Neural progenitor cell (in vitro differentiated cells): ENCODE results near the gene GTPBP10. TPM values are rescaled to one million over a fixed set of nuclear protein-coding genes. Genes with fewer than 3 reads are reported as not detected.

ENCODE experiments used
- DNase-seq: peaks from one replicate; pipeline ENCODE4 v3.0.0-alpha.2; 2016; ENCODE audit warnings: low spot score
- H2AFZ ChIP-seq: fragments of 200-600 bp; sonication (generic); replicated peaks from 2 replicates; pipeline ENCODE4 v1.6.1; 2016; ENCODE audit warnings: antibody characterized with exemption
- H3F3A ChIP-seq: fragments of 200-600 bp; sonication (generic); 2 replicates; pipeline ENCODE4 v1.6.1; 2016; ENCODE audit warnings: antibody characterized with exemption, low read depth
- H3K27ac ChIP-seq: fragments of 200-600 bp; sonication (generic); 2 replicates; pipeline ENCODE4 v1.5.1; 2016; ENCODE audit warnings: mild to moderate bottlenecking
- H3K27me3 ChIP-seq: fragments of 200-600 bp; sonication (generic); 2 replicates; pipeline ENCODE4 v1.6.1; 2016; ENCODE audit warnings: mild to moderate bottlenecking, moderate library complexity
- H3K36me3 ChIP-seq: fragments of 200-600 bp; sonication (generic); 2 replicates; pipeline ENCODE4 v1.5.1; 2016
- H3K4me1 ChIP-seq: fragments of 200-600 bp; sonication (generic); 2 replicates; pipeline ENCODE4 v1.6.1; 2016; ENCODE audit warnings: mixed run types
- H3K4me2 ChIP-seq: fragments of 200-600 bp; sonication (generic); 2 replicates; pipeline ENCODE4 v1.6.1; 2016
- H3K4me3 ChIP-seq: fragments of 200-600 bp; sonication (generic); 2 replicates; pipeline ENCODE4 v1.5.1; 2016
- H3K79me2 ChIP-seq: fragments of 200-600 bp; sonication (generic); 2 replicates; pipeline ENCODE4 v1.6.1; 2016; ENCODE audit warnings: low read depth
- H3K9ac ChIP-seq: fragments of 200-600 bp; sonication (generic); 2 replicates; pipeline ENCODE4 v1.6.1; 2016
- H3K9me3 ChIP-seq: fragments of 200-600 bp; sonication (generic); 2 replicates; pipeline ENCODE4 v1.5.1; 2016; ENCODE audit warnings: low read depth
- H4K20me1 ChIP-seq: fragments of 200-600 bp; sonication (generic); 2 replicates; pipeline ENCODE4 v1.6.1; 2016; ENCODE audit warnings: low read depth
- H3K27ac Mint-ChIP-seq: 3 replicates; pipeline ENCODE4 v1.8.0; 2021; ENCODE audit warnings: mixed read lengths
- H3K27me3 Mint-ChIP-seq: 2 replicates; pipeline ENCODE4 v1.8.0; 2022; ENCODE audit warnings: low read depth, mild to moderate bottlenecking, inconsistent platforms, moderate library complexity, mixed read lengths; ENCODE audit not compliant: insufficient read depth
- H3K36me3 Mint-ChIP-seq: 3 replicates; pipeline ENCODE4 v1.8.0; 2021; ENCODE audit warnings: mixed read lengths
- H3K4me1 Mint-ChIP-seq: 3 replicates; pipeline ENCODE4 v1.8.0; 2021; ENCODE audit warnings: mixed read lengths
- H3K4me3 Mint-ChIP-seq: 3 replicates; pipeline ENCODE4 v1.8.0; 2021; ENCODE audit warnings: mild to moderate bottlenecking, moderate library complexity, mixed read lengths
- H3K9me3 Mint-ChIP-seq: 3 replicates; pipeline ENCODE4 v1.8.0; 2020; ENCODE audit warnings: mixed read lengths
- EZH2 ChIP-seq: fragments of 200-600 bp; sonication (generic); IDR thresholded peaks from 2 replicates; pipeline ENCODE4 v1.6.1; 2017; ENCODE audit warnings: antibody characterized with exemption, mild to moderate bottlenecking, moderate library complexity
- EZH2phosphoT487 ChIP-seq: fragments of 200-600 bp; sonication (generic); IDR thresholded peaks from 2 replicates; pipeline ENCODE4 v1.6.1; 2017; ENCODE audit warnings: antibody characterized with exemption
- total RNA-seq: library from RNA; depleted of rRNA; stranded (reverse); fragments of >200 nt; gene quantifications from 2 replicates; pipeline ENCODE4 v1.2.3, GENCODE V29; 2015; ENCODE audit warnings: low replicate concordance
- TF ChIP-seq, protein P1 (sequence below): fragments of 200-600 bp; sonication (generic); IDR thresholded peaks from 2 replicates; pipeline ENCODE4 v1.5.1; 2017; ENCODE audit warnings: antibody characterized with exemption, mild to moderate bottlenecking

Gene GTPBP10
- 14.5 and 29.9 TPM in 2 replicates for total RNA-seq

- peaks cover 14% of the 10 kb centered on the region for H3K4me1 Mint-ChIP-seq
- H3K27ac Mint-ChIP-seq: peak within 1 kb of the TSS; percentile 86
- Histone ChIP-seq H3K36me3 (no peaks in the 10 kb centered on the region), H3K4me2 (peak within 1 kb of the TSS; percentile 85), H3K9me3 (no peaks in the 10 kb centered on the region), H3F3A (peaks cover 6% of the 10 kb centered on the region), H3K27ac (no peak within 1 kb of the TSS), H2AFZ (peak within 1 kb of the TSS; percentile 94), H3K27me3 (no peaks in the 10 kb centered on the region), H3K4me1 (no peaks in the 10 kb centered on the region), H3K79me2 (peaks cover 46% of the 10 kb centered on the region), H4K20me1 (no peaks in the 10 kb centered on the region), H3K9ac (peak within 1 kb of the TSS; percentile 84), H3K4me3 (peak within 1 kb of the TSS; percentile 77)
- H3K9me3 Mint-ChIP-seq: no peaks in the 10 kb centered on the region
- TF ChIP-seq, protein P1, sequence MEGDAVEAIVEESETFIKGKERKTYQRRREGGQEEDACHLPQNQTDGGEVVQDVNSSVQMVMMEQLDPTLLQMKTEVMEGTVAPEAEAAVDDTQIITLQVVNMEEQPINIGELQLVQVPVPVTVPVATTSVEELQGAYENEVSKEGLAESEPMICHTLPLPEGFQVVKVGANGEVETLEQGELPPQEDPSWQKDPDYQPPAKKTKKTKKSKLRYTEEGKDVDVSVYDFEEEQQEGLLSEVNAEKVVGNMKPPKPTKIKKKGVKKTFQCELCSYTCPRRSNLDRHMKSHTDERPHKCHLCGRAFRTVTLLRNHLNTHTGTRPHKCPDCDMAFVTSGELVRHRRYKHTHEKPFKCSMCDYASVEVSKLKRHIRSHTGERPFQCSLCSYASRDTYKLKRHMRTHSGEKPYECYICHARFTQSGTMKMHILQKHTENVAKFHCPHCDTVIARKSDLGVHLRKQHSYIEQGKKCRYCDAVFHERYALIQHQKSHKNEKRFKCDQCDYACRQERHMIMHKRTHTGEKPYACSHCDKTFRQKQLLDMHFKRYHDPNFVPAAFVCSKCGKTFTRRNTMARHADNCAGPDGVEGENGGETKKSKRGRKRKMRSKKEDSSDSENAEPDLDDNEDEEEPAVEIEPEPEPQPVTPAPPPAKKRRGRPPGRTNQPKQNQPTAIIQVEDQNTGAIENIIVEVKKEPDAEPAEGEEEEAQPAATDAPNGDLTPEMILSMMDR: peak; percentile 66
- TF ChIP-seq EZH2phosphoT487: no peak
- DNase-seq: peak; percentile 96
- no peaks in the 10 kb centered on the region for H3K36me3 Mint-ChIP-seq
- peak within 1 kb of the TSS; percentile 96 for H3K4me3 Mint-ChIP-seq
- no peaks in the 10 kb centered on the region for H3K27me3 Mint-ChIP-seq
Observed at GRCh38 chr7:90346336-90347125, at the start of gene GTPBP10. GTPBP10 (plus strand) TSS chr7:90346716; CDS start chr7:90346742, 26 bp downstream.

DNA sequence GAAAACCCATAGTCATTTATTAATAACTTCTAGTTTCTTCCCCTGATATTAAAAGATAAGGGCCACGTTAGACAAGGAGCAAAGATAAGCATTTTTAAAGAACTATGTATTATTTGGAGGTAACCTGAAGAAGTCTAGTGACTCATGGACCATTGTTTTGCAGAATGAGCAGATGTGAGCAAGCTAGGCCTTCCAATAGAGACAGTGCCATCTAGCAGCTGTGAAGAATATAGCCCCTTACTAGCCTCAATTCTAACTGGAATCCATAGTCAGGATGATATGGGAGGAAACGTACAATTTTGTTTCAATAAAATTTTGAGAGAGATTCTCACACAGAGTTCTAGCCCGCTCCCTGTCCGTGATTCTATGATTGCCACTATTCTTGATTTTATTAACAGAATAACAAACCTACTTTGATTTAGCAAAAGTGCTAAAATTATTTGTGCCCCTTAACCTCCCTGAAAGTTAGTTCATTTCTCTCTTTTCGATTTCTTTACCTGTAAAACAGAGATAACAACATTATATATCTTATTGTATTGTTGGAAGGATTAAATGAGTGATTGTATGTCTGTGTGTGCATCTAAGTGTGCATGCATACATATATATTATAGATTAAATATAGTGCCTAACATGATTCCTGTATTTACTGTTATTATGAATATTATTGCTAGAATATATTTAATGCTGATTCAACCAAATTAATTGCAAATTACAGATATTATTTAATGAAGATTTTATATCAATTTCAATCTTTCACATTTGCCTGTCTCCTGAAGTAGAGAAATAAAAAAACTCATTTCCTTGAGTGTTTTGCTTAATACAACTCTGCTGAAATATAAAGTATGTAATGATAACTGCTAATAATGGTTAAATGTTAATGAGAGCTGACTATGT is 48.1 kb upstream of the GTPBP10 start:
- H3K36me3 ChIP-seq: no peaks in the 10 kb centered on the region
- H3K4me1 ChIP-seq: no peaks in the 10 kb centered on the region
- Mint-ChIP-seq H3K9me3 (peaks cover 5% of the 10 kb centered on the region), H3K4me3 (no peak overlapping the region), H3K27me3 (no peaks in the 10 kb centered on the region), H3K4me1 (no peaks in the 10 kb centered on the region), H3K27ac (no peak overlapping the region), H3K36me3 (peaks cover 6% of the 10 kb centered on the region)
- no peaks in the 10 kb centered on the region for H3F3A ChIP-seq
- no peak overlapping the region for H3K9ac ChIP-seq
- no peaks in the 10 kb centered on the region for H4K20me1 ChIP-seq
- TF ChIP-seq, protein P1: peak; percentile 74
- no peak for TF ChIP-seq EZH2
- H3K9me3 ChIP-seq: no peaks in the 10 kb centered on the region
- no peaks in the 10 kb centered on the region for H3K27me3 ChIP-seq
- H3K4me2 ChIP-seq: no peak overlapping the region
- no peaks in the 10 kb centered on the region for H3K79me2 ChIP-seq
- H3K27ac ChIP-seq: no peak overlapping the region
- no peak overlapping the region for H3K4me3 ChIP-seq
- DNase-seq: peak; percentile 59
- H2AFZ ChIP-seq: peak overlapping the region; percentile 78

GRCh38 chr7:90303241-90303640 is 43.3 kb upstream of the GTPBP10 start:
- H4K20me1 ChIP-seq: no peaks in the 10 kb centered on the region
- H3K4me1 ChIP-seq: no peaks in the 10 kb centered on the region
- peaks cover 2% of the 10 kb centered on the region for H3K27me3 Mint-ChIP-seq
- no peaks in the 10 kb centered on the region for H3K4me1 Mint-ChIP-seq
- H3K9ac ChIP-seq: no peak overlapping the region
- no peaks in the 10 kb centered on the region for H3K9me3 Mint-ChIP-seq
- no peak overlapping the region for H3K4me3 ChIP-seq
- TF ChIP-seq, protein P1: no peak
- TF ChIP-seq EZH2phosphoT487: no peak
- TF ChIP-seq EZH2: no peak
- no peaks in the 10 kb centered on the region for H3F3A ChIP-seq
- H3K27ac Mint-ChIP-seq: no peak overlapping the region
- no peak overlapping the region for H3K4me3 Mint-ChIP-seq
- H3K9me3 ChIP-seq: no peaks in the 10 kb centered on the region
- no peak overlapping the region for H3K27ac ChIP-seq
- no peaks in the 10 kb centered on the region for H3K79me2 ChIP-seq
- no peak for DNase-seq
- H3K27me3 ChIP-seq: no peaks in the 10 kb centered on the region
- H3K36me3 ChIP-seq: no peaks in the 10 kb centered on the region
- H2AFZ ChIP-seq: no peak overlapping the region
- no peaks in the 10 kb centered on the region for H3K36me3 Mint-ChIP-seq
- H3K4me2 ChIP-seq: no peak overlapping the region
